Raji (cell line): ENCODE data around the gene ARHGAP26.

ENCODE experiments used
- POLR2A ChIP-seq: IDR thresholded peaks from 2 replicates; pipeline ENCODE4 v1.6.1; 2011; ENCODE audit warnings: low read depth, low read length, control low read depth; ENCODE audit not compliant: insufficient read depth

Gene ARHGAP26

DNA sequence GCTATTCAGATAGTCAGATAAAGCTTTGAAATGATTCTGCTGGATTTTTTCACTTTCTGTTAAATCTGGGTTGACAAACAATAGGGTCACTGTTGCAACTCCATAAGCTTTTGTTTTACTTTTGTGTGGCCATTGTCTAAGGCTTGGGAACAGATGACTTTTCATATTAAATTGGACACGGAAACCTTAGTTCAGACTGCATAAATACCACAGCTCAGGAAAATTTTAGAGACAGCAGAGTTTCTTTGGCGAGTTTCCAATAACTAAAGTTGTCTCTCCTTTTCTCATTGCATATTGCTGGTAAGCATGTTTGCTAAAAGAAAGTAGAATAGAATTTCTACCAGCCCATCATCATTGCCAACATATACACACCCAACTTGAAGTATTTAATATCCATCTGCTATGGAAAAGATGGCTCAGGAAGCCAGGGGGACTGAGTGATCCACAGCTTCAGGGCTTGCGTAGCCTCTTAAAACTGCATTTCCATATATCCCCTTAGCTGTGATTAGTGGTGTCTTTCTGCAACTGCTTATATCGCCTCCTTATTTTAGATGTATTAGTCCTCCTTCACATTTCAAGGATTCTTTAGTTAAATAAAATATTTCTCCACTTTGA is 168.2 kb downstream of the ARHGAP26 start:
- TF ChIP-seq POLR2A = no peak

DNA sequence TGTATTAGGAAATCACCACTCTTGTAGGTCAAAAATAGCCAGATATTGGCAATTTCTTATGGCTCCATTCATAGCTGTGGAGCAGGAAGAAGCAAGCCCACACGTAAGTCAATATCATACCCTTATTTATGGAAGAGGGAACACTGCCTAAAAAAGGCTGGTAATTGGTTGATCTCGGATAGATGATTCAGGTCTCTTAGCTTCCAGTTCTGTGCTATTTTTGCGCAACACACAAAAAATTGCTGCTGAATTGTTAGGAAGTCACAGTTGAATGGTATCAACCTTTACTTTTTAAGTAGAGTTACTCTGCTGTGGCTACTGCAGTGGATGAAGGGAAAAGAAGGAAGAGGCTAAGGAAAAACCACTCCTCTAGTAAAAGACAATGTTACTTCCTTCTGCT is 168.8 kb downstream of the ARHGAP26 start:
- TF ChIP-seq POLR2A = no peak

- no peak for TF ChIP-seq POLR2A
Measured at GRCh38 chr5:142939884-142940283, 169.7 kb downstream of the ARHGAP26 start.

GRCh38 chr5:142941245-142941644 is 171.1 kb downstream of the ARHGAP26 start:
- TF ChIP-seq POLR2A = no peak

GRCh38 chr5:142942901-142943300 is 172.7 kb downstream of the ARHGAP26 start:
- TF ChIP-seq POLR2A = no peak

DNA sequence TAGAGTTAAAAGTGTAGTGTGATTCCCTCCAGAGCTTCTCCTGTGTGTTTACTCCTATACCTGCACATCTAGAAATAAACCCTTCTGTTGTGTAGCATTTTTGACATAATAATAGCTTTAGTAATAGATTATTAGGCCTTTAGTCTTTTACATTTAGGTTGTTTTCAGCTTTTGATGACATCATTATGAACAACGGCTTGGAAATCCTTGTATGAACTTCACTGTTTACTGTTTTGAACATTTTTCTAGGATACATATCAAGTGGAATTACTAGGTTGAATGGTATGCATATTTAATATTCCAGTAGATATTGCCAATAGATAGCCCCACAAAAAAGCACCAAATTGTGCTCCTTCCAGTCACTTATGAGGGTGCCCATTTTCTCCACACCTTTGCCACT is 174.0 kb downstream of the ARHGAP26 start:
- no peak for TF ChIP-seq POLR2A

GRCh38 chr5:142945321-142945720 is 175.1 kb downstream of the ARHGAP26 start:
- TF ChIP-seq POLR2A = no peak

GRCh38 chr5:142945845-142946244 is 175.7 kb downstream of the ARHGAP26 start:
- no peak for TF ChIP-seq POLR2A

GRCh38 chr5:142946547-142947426 is 176.6 kb downstream of the ARHGAP26 start:
- no peak for TF ChIP-seq POLR2A

DNA sequence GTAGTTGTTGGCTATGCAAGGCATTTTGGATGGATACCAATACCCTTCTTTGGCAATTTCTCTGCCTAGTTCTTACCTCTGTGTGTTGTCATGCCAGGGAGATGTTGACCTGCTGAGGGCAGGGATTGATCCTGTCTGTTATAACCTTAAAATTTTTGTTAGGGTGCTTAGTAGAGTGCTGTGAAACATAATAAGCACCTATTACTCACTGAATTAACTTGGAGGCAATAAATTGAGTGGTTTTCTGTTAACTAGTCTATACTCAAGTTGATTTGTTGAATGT is 177.2 kb downstream of the ARHGAP26 start:
- no peak for TF ChIP-seq POLR2A

- TF ChIP-seq POLR2A = no peak
Measured at GRCh38 chr5:142952229-142952628, 182.1 kb downstream of the ARHGAP26 start.

DNA sequence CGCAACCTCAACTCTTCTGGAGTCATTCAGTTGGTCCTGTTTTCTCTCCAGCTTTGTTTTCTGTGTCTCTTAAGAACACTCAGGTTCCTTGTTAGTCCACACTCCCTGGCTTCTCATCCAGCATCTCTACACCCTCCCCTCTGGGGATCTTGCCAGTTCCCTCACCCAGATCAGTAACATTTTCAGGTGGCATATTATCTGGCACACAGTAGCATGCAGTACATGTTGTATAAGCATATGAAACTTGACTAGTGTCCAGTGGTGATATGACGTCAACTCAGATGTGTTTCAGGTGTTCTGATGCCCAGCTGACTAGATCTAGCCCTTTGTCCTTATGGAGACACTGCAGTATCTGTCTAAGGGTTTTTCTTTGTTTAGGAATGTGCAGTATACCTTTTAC is 184.3 kb downstream of the ARHGAP26 start:
- no peak for TF ChIP-seq POLR2A

DNA sequence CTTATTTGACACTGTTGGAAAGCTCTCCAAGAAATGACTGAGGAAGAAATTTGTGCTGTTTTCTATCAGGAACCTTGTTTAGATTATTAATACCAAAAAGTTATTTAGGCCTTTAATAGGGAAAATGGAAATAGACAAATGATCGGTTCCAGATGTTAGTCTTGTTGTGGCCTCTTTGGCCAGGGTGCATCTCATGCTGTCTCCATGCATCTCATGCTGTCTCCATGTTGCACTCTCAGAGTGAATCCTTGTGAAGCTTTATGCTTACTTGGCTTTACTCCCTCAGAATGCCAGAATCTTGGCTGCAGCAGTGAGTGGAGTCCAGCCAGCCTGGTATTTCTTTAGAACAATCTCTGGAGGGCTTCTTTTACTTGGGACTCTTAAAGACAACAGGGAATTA is 185.5 kb downstream of the ARHGAP26 start:
- no peak for TF ChIP-seq POLR2A

DNA sequence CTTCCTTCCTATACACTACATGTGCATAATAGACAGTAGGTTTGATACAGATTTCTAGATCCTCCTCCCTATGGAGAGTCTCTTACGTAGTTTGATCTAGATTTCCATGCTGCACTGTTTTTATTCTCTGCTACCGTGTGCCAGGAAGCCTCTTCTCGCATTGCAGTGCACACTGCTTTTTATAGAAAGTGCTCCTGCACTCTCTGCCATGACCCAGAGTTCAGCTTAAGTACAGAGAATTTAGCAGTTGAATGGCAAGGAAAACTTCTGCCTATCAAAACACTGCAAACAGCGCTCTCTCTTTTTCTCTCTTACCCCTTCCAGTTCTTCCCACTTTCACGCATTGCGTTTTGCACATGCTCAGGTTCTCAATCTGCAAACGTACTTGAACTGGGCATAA is 187.4 kb downstream of the ARHGAP26 start:
- no peak for TF ChIP-seq POLR2A

- TF ChIP-seq POLR2A = no peak
Measured at GRCh38 chr5:142958944-142959682, 188.9 kb downstream of the ARHGAP26 start.

- TF ChIP-seq POLR2A = no peak
Measured at GRCh38 chr5:142959683-142960657, 189.8 kb downstream of the ARHGAP26 start.
